Liver (tissue), 9 donors: Measurements from ENCODE around the gene TCTN2. TPM values are rescaled to one million over a fixed set of nuclear protein-coding genes. Genes with fewer than 3 reads are reported as not detected.

Experiments
- DNase-seq: peaks from one replicate; pipeline ENCODE4 v3.0.0-alpha.2; 2017; ENCODE audit warnings: low spot score
- H3K27ac ChIP-seq, 2 donors: one replicate each; pipeline ENCODE4 v1.7.0; 2013; ENCODE audit warnings: inconsistent platforms in 2 of 2, low read length in 2 of 2, control low read depth in 1 of 2, low read depth in 1 of 2, mild to moderate bottlenecking in 1 of 2
- H3K27me3 ChIP-seq, 4 donors: one replicate each; pipeline versions ENCODE4 v1.6.1 to v1.7.0; 2013; ENCODE audit warnings: low read length in 3 of 4, inconsistent platforms in 1 of 4, mild to moderate bottlenecking in 1 of 4, moderate library complexity in 1 of 4; ENCODE audit not compliant: control insufficient read depth in 4 of 4, insufficient read depth in 4 of 4
- H3K36me3 ChIP-seq, 4 donors: one replicate each; pipeline versions ENCODE4 v1.6.1 to v1.7.0; 2013; ENCODE audit warnings: low read length in 3 of 4, mild to moderate bottlenecking in 3 of 4, low read depth in 1 of 4, moderate library complexity in 1 of 4; ENCODE audit not compliant: control insufficient read depth in 4 of 4, insufficient read depth in 3 of 4
- H3K4me1 ChIP-seq, 4 donors: one replicate each; pipeline versions ENCODE4 v1.6.1 to v1.7.0; 2013; ENCODE audit warnings: low read length in 3 of 4, mild to moderate bottlenecking in 3 of 4, moderate library complexity in 1 of 4; ENCODE audit not compliant: control insufficient read depth in 4 of 4, insufficient read depth in 4 of 4
- H3K4me3 ChIP-seq, 3 donors: one replicate each; pipeline versions ENCODE4 v1.6.1 to v1.7.0; 2013; ENCODE audit warnings: low read length in 3 of 3, control low read depth in 1 of 3, low read depth in 1 of 3, mild to moderate bottlenecking in 1 of 3
- H3K9ac ChIP-seq, 2 donors: one replicate each; pipeline ENCODE4 v1.7.0; 2013; ENCODE audit warnings: low read length in 2 of 2, mild to moderate bottlenecking in 2 of 2, moderate library complexity in 2 of 2, control low read depth in 1 of 2, low read depth in 1 of 2
- H3K9me3 ChIP-seq, 4 donors: one replicate each; pipeline versions ENCODE4 v1.6.1 to v1.7.0; 2013; ENCODE audit warnings: low read length in 3 of 4; ENCODE audit not compliant: control insufficient read depth in 4 of 4
- ATF3 ChIP-seq: IDR thresholded peaks from 2 replicates; pipeline ENCODE4 v1.6.1; 2016; ENCODE audit warnings: antibody characterized with exemption
- CTCF ChIP-seq: fragments of 150-350 bp; IDR thresholded peaks from 2 replicates; pipeline ENCODE4 v1.5.1; 2017; ENCODE audit warnings: improper control_type of control experiment, low read depth, low read length; ENCODE audit not compliant: missing input control
- EGR1 ChIP-seq, 2 donors: IDR thresholded peaks; 2 replicates each; pipeline ENCODE4 v1.6.1; 2016 to 2018; ENCODE audit warnings: antibody characterized with exemption in 2 of 2, low read depth in 2 of 2
- FOXA2 ChIP-seq: IDR thresholded peaks from 2 replicates; pipeline ENCODE4 v1.6.1; 2016; ENCODE audit warnings: antibody characterized with exemption
- GABPA ChIP-seq, 2 donors: IDR thresholded peaks in 1 of 2; conservative IDR thresholded peaks in 1 of 2; 2 replicates each; pipeline ENCODE4 v1.6.1; 2016; ENCODE audit warnings: antibody characterized with exemption in 2 of 2, mild to moderate bottlenecking in 1 of 2, moderate library complexity in 1 of 2
- HNF4A ChIP-seq, 2 donors: conservative IDR thresholded peaks; 2 replicates each; pipeline ENCODE4 v1.6.1; 2016; ENCODE audit warnings: antibody characterized with exemption in 2 of 2, mild to moderate bottlenecking in 2 of 2
- HNF4G ChIP-seq: IDR thresholded peaks from 2 replicates; pipeline ENCODE4 v1.6.1; 2016; ENCODE audit warnings: antibody characterized with exemption
- MAX ChIP-seq: IDR thresholded peaks from 2 replicates; pipeline ENCODE4 v1.6.1; 2016; ENCODE audit warnings: antibody characterized with exemption
- NR2F2 ChIP-seq: IDR thresholded peaks from 2 replicates; pipeline ENCODE4 v1.6.1; 2016; ENCODE audit warnings: antibody characterized with exemption
- RAD21 ChIP-seq, 2 donors: IDR thresholded peaks; 2 replicates each; pipeline ENCODE4 v1.6.1; 2016; ENCODE audit warnings: antibody characterized with exemption in 2 of 2, mild to moderate bottlenecking in 2 of 2
- REST ChIP-seq: IDR thresholded peaks from 2 replicates; pipeline ENCODE4 v1.6.1; 2016; ENCODE audit warnings: antibody characterized with exemption, mild to moderate bottlenecking
- RXRA ChIP-seq, 2 donors: IDR thresholded peaks; 2 replicates each; pipeline ENCODE4 v1.6.1; 2017 to 2018; ENCODE audit warnings: antibody characterized with exemption in 2 of 2, mild to moderate bottlenecking in 1 of 2
- SP1 ChIP-seq: IDR thresholded peaks from 2 replicates; pipeline ENCODE4 v1.6.1; 2018; ENCODE audit warnings: antibody characterized with exemption, mild to moderate bottlenecking
- TAF1 ChIP-seq: conservative IDR thresholded peaks from 2 replicates; pipeline ENCODE4 v1.6.1; 2016; ENCODE audit warnings: antibody characterized with exemption, mild to moderate bottlenecking
- YY1 ChIP-seq: IDR thresholded peaks from 2 replicates; pipeline ENCODE4 v1.6.1; 2016; ENCODE audit warnings: antibody characterized with exemption, mild to moderate bottlenecking
- ZBTB33 ChIP-seq: IDR thresholded peaks from 2 replicates; pipeline ENCODE4 v1.6.1; 2016; ENCODE audit warnings: antibody characterized with exemption
- WGBS: extraction: QIAGEN DNeasy Blood & Tissue Kit; methylation state at CpG from one replicate; pipeline ENCODE4 v1.1.7; 2013; 5-methylcytosine and 5-hydroxymethylcytosine counted together
- polyA plus RNA-seq, 2 donors: library from polyadenylated mRNA; stranded (reverse) in 1 of 2; unstranded in 1 of 2; fragments of 200-250 nt in 1 of 2; fragments of >200 nt in 1 of 2; fragmentation: Nextera tagmentation in 1 of 2; extraction: Ambion mirVana in 1 of 2; gene quantifications; one replicate each; pipeline versions ENCODE4 v1.2.1 to v1.2.3, GENCODE V29; 2013 to 2015
- total RNA-seq, 2 donors: library from RNA; depleted of rRNA; stranded (reverse); fragments of >200 nt; gene quantifications; one replicate each; pipeline ENCODE4 v1.2.3, GENCODE V29; 2014
- donor health status: healthy.
- donor health status: healthy.
- donor health status: healthy.
- donor health status: healthy.
- donor health status: healthy.

Gene TCTN2
- total and polyA plus RNA-seq, 4 donors, result 0.38 to 1.9 (median 1.2) TPM

GRCh38 chr12:123721245-123721644, 50.3 kb downstream of the TCTN2 start:
- no peak overlapping the region for H3K9ac ChIP-seq
- no peak for DNase-seq
- H3K27me3 ChIP-seq, result no peaks in the 10 kb centered on the region
- no peak overlapping the region for H3K4me3 ChIP-seq
- WGBS, result 97% methylated on average over 2 of the region's 2 CpGs
- H3K36me3 ChIP-seq, result peaks cover 4 to 14% (median 5%) of the 10 kb centered on the region in 4 donors
- TF ChIP-seq MAX (no peak), FOXA2 (no peak), NR2F2 (peak; percentile 25)
- H3K9me3 ChIP-seq, result no peaks in the 10 kb centered on the region
- H3K4me1 ChIP-seq, result no peaks in the 10 kb centered on the region
- no peak overlapping the region for H3K27ac ChIP-seq

GRCh38 chr12:123723011-123723410, 52.1 kb downstream of the TCTN2 start:
- Histone ChIP-seq H3K27ac (no peak overlapping the region), H3K9ac (no peak overlapping the region)
- TF ChIP-seq REST (no peak), YY1 (no peak), ATF3 (no peak), GABPA (IDR thresholded peaks at IDR 0.05 in 1 of 2, conservative IDR thresholded peaks at IDR 0.05 in 1 of 2) (no peak), HNF4A (conservative IDR thresholded peaks at IDR 0.05) (no peak), RXRA (IDR thresholded peaks at IDR 0.05) (no peak), CTCF (no peak), NR2F2 (no peak), HNF4G (no peak), RAD21 (IDR thresholded peaks at IDR 0.05) (no peak), EGR1 (IDR thresholded peaks at IDR 0.05; ENCODE audit: low read depth in 2 of 2) (no peak)

GRCh38 chr12:123723765-123724164, 52.9 kb downstream of the TCTN2 start:
- H3K27me3 ChIP-seq, result no peaks in the 10 kb centered on the region
- no peak for DNase-seq
- H3K4me1 ChIP-seq, result no peaks in the 10 kb centered on the region
- no peak overlapping the region for H3K4me3 ChIP-seq
- TF ChIP-seq ZBTB33 (no peak), HNF4A (conservative IDR thresholded peaks at IDR 0.05) (no peak), MAX (no peak), HNF4G (no peak), SP1 (no peak), TAF1 (no peak), ATF3 (no peak), YY1 (no peak)
- WGBS, result 80% methylated on average over 5 of the region's 5 CpGs
- H3K36me3 ChIP-seq, result peaks cover 4 to 31% (median 18%) of the 10 kb centered on the region in 4 donors
- H3K27ac ChIP-seq, result no peak overlapping the region
- H3K9me3 ChIP-seq, result no peaks in the 10 kb centered on the region
- no peak overlapping the region for H3K9ac ChIP-seq

More at GRCh38 chr12:123723011-123723410, 52.1 kb downstream of the TCTN2 start:
- H3K36me3 ChIP-seq, result peaks cover 4 to 27% (median 15%) of the 10 kb centered on the region in 4 donors
- H3K4me3 ChIP-seq, result no peak overlapping the region
- H3K4me1 ChIP-seq, result no peaks in the 10 kb centered on the region
- WGBS, result 91% methylated on average over 8 of the region's 8 CpGs
- H3K9me3 ChIP-seq, result no peaks in the 10 kb centered on the region
- H3K27me3 ChIP-seq, result no peaks in the 10 kb centered on the region
- no peak for DNase-seq
